H9 (cell line): ENCODE data around the gene HDLBP. TPM values are rescaled to one million over a fixed set of nuclear protein-coding genes. Genes with fewer than 3 reads are reported as not detected.

Source experiments
- DNase-seq: peaks from one replicate; pipeline ENCODE4 v3.0.0-alpha.2; 2017
- H2AFZ ChIP-seq: one replicate; pipeline ENCODE4 v1.6.1; 2013; ENCODE audit warnings: mild to moderate bottlenecking, low read length, control low read depth, moderate library complexity
- H2AK5ac ChIP-seq: 2 replicates; pipeline ENCODE4 v1.6.1; 2013; ENCODE audit warnings: low read length, control low read depth, mixed read lengths; ENCODE audit not compliant: insufficient read length
- H2BK120ac ChIP-seq: one replicate; pipeline ENCODE4 v1.6.1; 2013; ENCODE audit warnings: low read depth, mild to moderate bottlenecking, low read length, control low read depth, inconsistent platforms; ENCODE audit not compliant: poor library complexity, severe bottlenecking
- H2BK12ac ChIP-seq: 2 replicates; pipeline ENCODE4 v1.6.1; 2013; ENCODE audit warnings: low read length, control low read depth, mixed read lengths, low read depth; ENCODE audit not compliant: insufficient read length
- H2BK15ac ChIP-seq: 2 replicates; pipeline ENCODE4 v1.6.1; 2013; ENCODE audit warnings: low read depth, low read length, control low read depth
- H2BK20ac ChIP-seq: one replicate; pipeline ENCODE4 v1.6.1; 2013; ENCODE audit warnings: low read depth, mild to moderate bottlenecking, low read length, control low read depth, inconsistent platforms; ENCODE audit not compliant: poor library complexity, severe bottlenecking
- H2BK5ac ChIP-seq: 2 replicates; pipeline ENCODE4 v1.6.1; 2013; ENCODE audit warnings: low read length, control low read depth, mixed read lengths; ENCODE audit not compliant: insufficient read length
- H3K14ac ChIP-seq: 2 replicates; pipeline ENCODE4 v1.6.1; 2013; ENCODE audit warnings: low read length, control low read depth; ENCODE audit not compliant: insufficient read depth
- H3K18ac ChIP-seq: 2 replicates; pipeline ENCODE4 v1.6.1; 2013; ENCODE audit warnings: low read depth, mild to moderate bottlenecking, mixed read lengths, low read length, control low read depth; ENCODE audit not compliant: insufficient read length
- H3K23ac ChIP-seq: 2 replicates; pipeline ENCODE4 v1.6.1; 2013; ENCODE audit warnings: low read length, control low read depth, mixed read lengths, low read depth; ENCODE audit not compliant: insufficient read length
- H3K23me2 ChIP-seq: 2 replicates; pipeline ENCODE4 v1.6.1; 2013; ENCODE audit warnings: low read depth, mild to moderate bottlenecking, mixed read lengths, low read length, control low read depth; ENCODE audit not compliant: insufficient read length, poor library complexity, severe bottlenecking
- H3K27ac ChIP-seq: 2 replicates; pipeline ENCODE4 v1.5.1; 2013; ENCODE audit warnings: low read length, control low read depth, mixed read lengths, low read depth; ENCODE audit not compliant: insufficient read length
- H3K27me3 ChIP-seq: 2 replicates; pipeline ENCODE4 v1.6.1; 2013; ENCODE audit warnings: low read length, control low read depth, inconsistent platforms; ENCODE audit not compliant: insufficient read depth
- H3K4ac ChIP-seq: 2 replicates; pipeline ENCODE4 v1.6.1; 2013; ENCODE audit warnings: low read depth, mild to moderate bottlenecking, control low read depth, inconsistent platforms, low read length, moderate library complexity
- H3K4me1 ChIP-seq: 2 replicates; pipeline ENCODE4 v1.6.1; 2013; ENCODE audit warnings: low read length, control low read depth, inconsistent platforms; ENCODE audit not compliant: insufficient read depth
- H3K4me2 ChIP-seq: 2 replicates; pipeline ENCODE4 v1.6.1; 2013; ENCODE audit warnings: low read length, control low read depth, mixed read lengths; ENCODE audit not compliant: insufficient read length, insufficient read depth
- H3K56ac ChIP-seq: 2 replicates; pipeline ENCODE4 v1.6.1; 2013; ENCODE audit warnings: low read depth, mild to moderate bottlenecking, mixed read lengths, low read length, control low read depth; ENCODE audit not compliant: insufficient read length
- H3K79me1 ChIP-seq: 2 replicates; pipeline ENCODE4 v1.6.1; 2013; ENCODE audit warnings: low read depth, mild to moderate bottlenecking, moderate library complexity, low read length, control low read depth, inconsistent platforms; ENCODE audit not compliant: insufficient read depth, poor library complexity, severe bottlenecking
- H3K79me2 ChIP-seq: 2 replicates; pipeline ENCODE4 v1.6.1; 2013; ENCODE audit warnings: low read length, control low read depth, inconsistent platforms; ENCODE audit not compliant: insufficient read depth
- H3K9ac ChIP-seq: 2 replicates; pipeline ENCODE4 v1.6.1; 2013; ENCODE audit warnings: low read length, control low read depth, mixed read lengths; ENCODE audit not compliant: insufficient read length; ENCODE audit errors: extremely low read depth
- H3K9me3 ChIP-seq: one replicate; pipeline ENCODE4 v1.6.1; 2013; ENCODE audit warnings: low read depth, low read length, inconsistent platforms; ENCODE audit not compliant: control insufficient read depth
- H3T11ph ChIP-seq: one replicate; pipeline ENCODE4 v1.6.1; 2013; ENCODE audit warnings: mild to moderate bottlenecking, low read length, control low read depth, inconsistent platforms
- H4K20me1 ChIP-seq: one replicate; pipeline ENCODE4 v1.6.1; 2013; ENCODE audit not compliant: control insufficient read depth, insufficient read length, insufficient read depth
- H4K5ac ChIP-seq: 2 replicates; pipeline ENCODE4 v1.6.1; 2013; ENCODE audit warnings: low read depth, mild to moderate bottlenecking, mixed read lengths, low read length, control low read depth; ENCODE audit not compliant: insufficient read length
- H4K8ac ChIP-seq: replicated peaks from 2 replicates; pipeline ENCODE4 v1.6.1; 2013; ENCODE audit warnings: low read length, control low read depth, mixed read lengths, low read depth; ENCODE audit not compliant: insufficient read length
- H4K91ac ChIP-seq: 2 replicates; pipeline ENCODE4 v1.6.1; 2013; ENCODE audit warnings: low read depth, mild to moderate bottlenecking, moderate library complexity, mixed read lengths, low read length, control low read depth; ENCODE audit not compliant: insufficient read length
- H3K27ac Mint-ChIP-seq, 3 experiments: 2 replicates in 2 of 3; 3 replicates in 1 of 3; pipeline ENCODE4 v1.8.0; 2020 to 2021; ENCODE audit warnings: mixed read lengths in 3 of 3, mild to moderate bottlenecking in 1 of 3, moderate library complexity in 1 of 3
- H3K27me3 Mint-ChIP-seq: 2 replicates; pipeline ENCODE4 v1.8.0; 2021; ENCODE audit warnings: low read depth, mild to moderate bottlenecking, moderate library complexity, mixed read lengths
- H3K36me3 Mint-ChIP-seq, 3 experiments: 2 replicates in 2 of 3; 3 replicates in 1 of 3; pipeline ENCODE4 v1.8.0; 2020 to 2021; ENCODE audit warnings: low read depth in 3 of 3, mixed read lengths in 3 of 3; ENCODE audit not compliant: insufficient read depth in 1 of 3
- H3K4me1 Mint-ChIP-seq, 2 experiments: 2 replicates each; pipeline ENCODE4 v1.8.0; 2020; ENCODE audit warnings: mixed read lengths in 2 of 2
- H3K4me3 Mint-ChIP-seq, 2 experiments: 2 replicates in 1 of 2; 3 replicates in 1 of 2; pipeline ENCODE4 v1.8.0; 2020 to 2021; ENCODE audit warnings: mild to moderate bottlenecking in 2 of 2, mixed read lengths in 2 of 2, moderate library complexity in 1 of 2
- H3K9me3 Mint-ChIP-seq, 2 experiments: 2 replicates in 1 of 2; 3 replicates in 1 of 2; pipeline ENCODE4 v1.8.0; 2020; ENCODE audit warnings: mild to moderate bottlenecking in 2 of 2, mixed read lengths in 2 of 2, moderate library complexity in 1 of 2
- CTCF ChIP-seq: fragments of 200-600 bp; sonication (generic); conservative IDR thresholded peaks from 3 replicates; pipeline ENCODE4 v1.8.0; 2021; ENCODE audit warnings: antibody characterized with exemption, mild to moderate bottlenecking
- WGBS: extraction: QIAGEN DNeasy Blood & Tissue Kit; methylation state at CpG from one replicate; pipeline ENCODE4 v1.1.7; 2013; ENCODE audit warnings: missing lambda C conversion rate, low lambda C conversion rate, mixed read lengths; ENCODE audit not compliant: insufficient read length; ENCODE audit errors: extremely low coverage; 5-methylcytosine and 5-hydroxymethylcytosine counted together
- total RNA-seq: library from RNA; stranded (reverse); gene quantifications from 2 replicates; pipeline ENCODE4 v1.2.1, GENCODE V29; 2021

HDLBP gene
- total RNA-seq, 1 experiment from 2014 or later: 364 TPM

DNA sequence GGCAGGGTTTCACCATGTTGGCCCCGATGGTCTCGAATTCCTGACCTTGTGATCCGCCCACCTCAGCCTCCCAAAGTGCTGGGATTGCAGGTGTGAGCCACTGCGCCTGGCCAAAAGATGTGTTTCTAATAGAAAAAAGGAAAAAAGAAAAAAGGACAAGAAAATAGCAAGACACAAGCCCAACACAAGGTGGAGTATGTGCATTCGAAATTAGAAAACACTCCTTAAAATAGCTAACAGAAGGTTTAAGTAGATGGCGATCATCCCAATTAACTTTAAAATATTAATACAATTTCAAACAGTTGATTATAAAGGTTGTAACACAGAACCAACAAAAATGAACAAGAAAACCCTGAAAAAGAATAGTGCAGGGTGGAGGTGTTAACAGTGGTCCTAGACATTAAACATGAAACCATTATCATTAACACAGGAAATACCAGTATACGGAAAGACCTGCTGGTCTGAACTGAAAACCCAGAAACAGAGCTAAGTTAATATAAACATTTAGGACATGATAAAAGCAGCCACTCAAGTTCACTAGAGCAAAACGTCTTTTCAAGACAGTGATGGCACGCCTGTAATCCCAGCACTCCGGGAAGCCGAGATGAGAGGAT, 57.9 kb downstream of the HDLBP start:
- H3K23me2 ChIP-seq: no peaks in the 10 kb centered on the region
- H3K27me3 Mint-ChIP-seq: no peaks in the 10 kb centered on the region
- peaks cover 36 to 93% (median 90%) of the 10 kb centered on the region in 3 experiments for H3K36me3 Mint-ChIP-seq
- H4K5ac ChIP-seq: no peak overlapping the region
- no peak overlapping the region for H4K8ac ChIP-seq
- H3K4me2 ChIP-seq: no peak overlapping the region
- H3K79me1 ChIP-seq: no peaks in the 10 kb centered on the region
- H2BK5ac ChIP-seq: no peak overlapping the region
- H3K9me3 ChIP-seq: no peaks in the 10 kb centered on the region
- H2BK12ac ChIP-seq: no peak overlapping the region
- no peaks in the 10 kb centered on the region for H3K9me3 Mint-ChIP-seq
- no peak overlapping the region for H2BK20ac ChIP-seq
- no peaks in the 10 kb centered on the region for H4K20me1 ChIP-seq
- no peak for TF ChIP-seq CTCF
- H3K9ac ChIP-seq: no peak overlapping the region
- no peak overlapping the region for H3K56ac ChIP-seq
- H3T11ph ChIP-seq: no peak overlapping the region
- no peaks in the 10 kb centered on the region for H3K27me3 ChIP-seq
- H2AK5ac ChIP-seq: no peak overlapping the region
- H3K23ac ChIP-seq: no peak overlapping the region
- no peaks in the 10 kb centered on the region for H3K79me2 ChIP-seq
- no peaks in the 10 kb centered on the region for H3K4me1 ChIP-seq
- no peak overlapping the region for H4K91ac ChIP-seq
- H3K4ac ChIP-seq: no peak overlapping the region
- WGBS: no CpG with 5 or more reads among the region's 11 CpGs
- H3K27ac ChIP-seq: no peak overlapping the region
- no peak for DNase-seq
- H2BK15ac ChIP-seq: no peak overlapping the region
- H3K4me3 Mint-ChIP-seq: no peak overlapping the region
- no peak overlapping the region for H2AFZ ChIP-seq
- no peak overlapping the region for H3K18ac ChIP-seq
- H2BK120ac ChIP-seq: no peak overlapping the region
- H3K27ac Mint-ChIP-seq: no peak overlapping the region; a peak in 1 of 7 replicates
- H3K4me1 Mint-ChIP-seq: no peaks in the 10 kb centered on the region
- no peak overlapping the region for H3K14ac ChIP-seq
